ENCODE results near the gene RAPGEF4.

GRCh38 chr2:172806493-172806892 lies 70.8 kb downstream of the RAPGEF4 start:
- TF ChIP-seq GATA3 (IDR thresholded peaks at IDR 0.05; ENCODE audit: low read depth, low read length) (no peak), GATA2 (IDR thresholded peaks at IDR 0.05; ENCODE audit: low read depth, low read length) (no peak)
